ENCODE measurements around the gene TDRD7. TPM values are rescaled to one million over a fixed set of nuclear protein-coding genes. Genes with fewer than 3 reads are reported as not detected.

The TDRD7 gene
- total RNA-seq, 1 donor from 2014 or later: 7.9 TPM

- Histone ChIP-seq H3K9me3 (replicated peaks) (no peaks in the 10 kb centered on the region), H3K4me1 (peaks cover 33% of the 10 kb centered on the region), H3K36me3 (no peaks in the 10 kb centered on the region), H3K4me3 (no peak overlapping the region), H3K27me3 (ENCODE audit: low read depth) (no peaks in the 10 kb centered on the region), H3K27ac (replicated peaks) (no peak overlapping the region)
- intact Hi-C loops (cut with micrococcal nuclease): no loop called here
- TF ChIP-seq CTCF (IDR thresholded peaks at IDR 0.05; ENCODE audit: borderline replicate concordance): no peak
- DNase-seq: no peak
Observed at GRCh38 chr9:97415146-97415545, 3.2 kb downstream of the TDRD7 start.

GRCh38 chr9:97418880-97419279 is 7.0 kb downstream of the TDRD7 start:
- H3K4me3 ChIP-seq: no peak overlapping the region
- intact Hi-C loops (cut with micrococcal nuclease): no loop called here
- H3K27ac ChIP-seq (replicated peaks): no peak overlapping the region
- no peaks in the 10 kb centered on the region for H3K36me3 ChIP-seq
- H3K9me3 ChIP-seq (replicated peaks): peaks cover 18% of the 10 kb centered on the region
- no peaks in the 10 kb centered on the region for H3K27me3 ChIP-seq (ENCODE audit: low read depth)
- no peak for TF ChIP-seq CTCF (IDR thresholded peaks at IDR 0.05; ENCODE audit: borderline replicate concordance)
- H3K4me1 ChIP-seq: peaks cover 9% of the 10 kb centered on the region
- no peak for DNase-seq

GRCh38 chr9:97419309-97419867 is 7.5 kb downstream of the TDRD7 start:
- H3K4me1 ChIP-seq: peaks cover 8% of the 10 kb centered on the region
- intact Hi-C loops (cut with micrococcal nuclease): no loop called here
- no peak overlapping the region for H3K27ac ChIP-seq (replicated peaks)

GRCh38 chr9:97425336-97425972 is 13.6 kb downstream of the TDRD7 start:
- TF ChIP-seq CTCF (IDR thresholded peaks at IDR 0.05; ENCODE audit: borderline replicate concordance): no peak
- Histone ChIP-seq H3K9me3 (replicated peaks) (peaks cover 19% of the 10 kb centered on the region), H3K27me3 (ENCODE audit: low read depth) (no peaks in the 10 kb centered on the region), H3K4me1 (no peaks in the 10 kb centered on the region), H3K36me3 (peaks cover 22% of the 10 kb centered on the region), H3K4me3 (no peak overlapping the region), H3K27ac (replicated peaks) (no peak overlapping the region)
- intact Hi-C loops (cut with micrococcal nuclease): no loop called here
- no peak for DNase-seq

More at GRCh38 chr9:97419309-97419867, 7.5 kb downstream of the TDRD7 start:
- Histone ChIP-seq H3K36me3 (no peaks in the 10 kb centered on the region), H3K9me3 (replicated peaks) (peaks cover 19% of the 10 kb centered on the region), H3K27me3 (ENCODE audit: low read depth) (no peaks in the 10 kb centered on the region), H3K4me3 (no peak overlapping the region)
- no peak for TF ChIP-seq CTCF (IDR thresholded peaks at IDR 0.05; ENCODE audit: borderline replicate concordance)
- DNase-seq: no peak

GRCh38 chr9:97425973-97426336 is 14.1 kb downstream of the TDRD7 start:
- Histone ChIP-seq H3K27ac (replicated peaks) (no peak overlapping the region), H3K27me3 (ENCODE audit: low read depth) (no peaks in the 10 kb centered on the region), H3K36me3 (peaks cover 27% of the 10 kb centered on the region), H3K4me1 (no peaks in the 10 kb centered on the region), H3K4me3 (no peak overlapping the region), H3K9me3 (replicated peaks) (peaks cover 19% of the 10 kb centered on the region)
- intact Hi-C loops (cut with micrococcal nuclease): no loop called here
- DNase-seq: no peak
- TF ChIP-seq CTCF (IDR thresholded peaks at IDR 0.05; ENCODE audit: borderline replicate concordance): no peak
